Lower lobe of right lung (tissue), 2 donors: ENCODE measurements around the gene NRXN3. TPM values are rescaled to one million over a fixed set of nuclear protein-coding genes. Genes with fewer than 3 reads are reported as not detected.
A peak's percentile ranks its signal among the peaks of the same experiment; 100 is the strongest.

ENCODE experiments used
- ATAC-seq, 2 donors: fragments of 200-7000 bp; cut with Tn5 transposase; one replicate each; pipeline ENCODE4 v1.9.1; 2020 to 2022; ENCODE audit warnings: mild to moderate bottlenecking in 2 of 2, moderate library complexity in 2 of 2
- DNase-seq: peaks from one replicate; pipeline ENCODE4 v3.0.0-alpha.2; 2020
- H3K27ac ChIP-seq: fragments of 200-600 bp; one replicate; pipeline ENCODE4 v1.8.0; 2022
- H3K27me3 ChIP-seq: fragments of 200-600 bp; one replicate; pipeline ENCODE4 v1.8.0; 2022; ENCODE audit warnings: low read depth
- H3K36me3 ChIP-seq: fragments of 200-600 bp; one replicate; pipeline ENCODE4 v1.8.0; 2022; ENCODE audit warnings: mild to moderate bottlenecking
- H3K4me1 ChIP-seq: fragments of 200-600 bp; one replicate; pipeline ENCODE4 v1.8.0; 2022
- H3K4me3 ChIP-seq: fragments of 200-600 bp; one replicate; pipeline ENCODE4 v1.8.0; 2022; ENCODE audit warnings: mild to moderate bottlenecking
- H3K9me3 ChIP-seq: fragments of 200-600 bp; one replicate; pipeline ENCODE4 v1.8.0; 2022
- CTCF ChIP-seq: fragments of 200-600 bp; IDR thresholded peaks from one replicate; pipeline ENCODE4 v1.8.0; 2022; ENCODE audit warnings: antibody characterized with exemption, mild to moderate bottlenecking
- intact Hi-C: fragments of 100-400 bp; cut with DNase I; formaldehyde crosslinking; loops from one replicate; pipeline ENCODE4 v1.11.0; 2022
- total RNA-seq: library from RNA; stranded (reverse); fragmentation: NEBNext Ultra II Directional; extraction: Animal tissue kit (Norgen Biotek cat#: 25700); gene quantifications from one replicate; pipeline ENCODE4 v1.2.1, GENCODE V29; 2021
- donor health status: DM: no; HTN: yes; CAD: no; lungs with severe emphysema.

The NRXN3 gene
- total RNA-seq, 1 donor from 2014 or later, result 9.0 TPM

- no peak for DNase-seq
- H3K4me3 ChIP-seq, result no peak overlapping the region
- intact Hi-C loops, result no loop called here
- H3K27me3 ChIP-seq, result no peaks in the 10 kb centered on the region
- no peaks in the 10 kb centered on the region for H3K4me1 ChIP-seq
- no peak overlapping the region for H3K27ac ChIP-seq
- TF ChIP-seq CTCF, result no peak
- no peak for ATAC-seq
- no peaks in the 10 kb centered on the region for H3K9me3 ChIP-seq
- no peaks in the 10 kb centered on the region for H3K36me3 ChIP-seq
Observed at GRCh38 chr14:79580906-79581305, 1410.7 kb downstream of the NRXN3 start.

GRCh38 chr14:79581912-79582576 lies 1411.9 kb downstream of the NRXN3 start:
- intact Hi-C loops, result no loop called here
- H3K4me1 ChIP-seq, result peaks cover 6% of the 10 kb centered on the region
- no peak overlapping the region for H3K27ac ChIP-seq
- no peaks in the 10 kb centered on the region for H3K9me3 ChIP-seq
- DNase-seq (no peak), ATAC-seq (no peak)
- TF ChIP-seq CTCF, result no peak
- H3K4me3 ChIP-seq, result no peak overlapping the region
- no peaks in the 10 kb centered on the region for H3K27me3 ChIP-seq
- no peaks in the 10 kb centered on the region for H3K36me3 ChIP-seq

GRCh38 chr14:79583738-79584408 lies 1413.7 kb downstream of the NRXN3 start:
- Histone ChIP-seq H3K27me3 (no peaks in the 10 kb centered on the region), H3K4me3 (no peak overlapping the region), H3K9me3 (no peaks in the 10 kb centered on the region), H3K4me1 (peaks cover 11% of the 10 kb centered on the region), H3K36me3 (no peaks in the 10 kb centered on the region), H3K27ac (no peak overlapping the region)
- intact Hi-C loops, result no loop called here
- no peak for ATAC-seq
- no peak for DNase-seq
- TF ChIP-seq CTCF, result no peak

- no peak for DNase-seq
- intact Hi-C loops, result no loop called here
Observed at GRCh38 chr14:79584679-79585078, 1414.5 kb downstream of the NRXN3 start.

GRCh38 chr14:79585845-79586244 lies 1415.7 kb downstream of the NRXN3 start:
- intact Hi-C loops, result no loop called here
- H3K9me3 ChIP-seq, result no peaks in the 10 kb centered on the region
- peaks cover 11% of the 10 kb centered on the region for H3K4me1 ChIP-seq
- no peaks in the 10 kb centered on the region for H3K36me3 ChIP-seq
- peak in 1 of 2 donors; percentile 50 for ATAC-seq
- TF ChIP-seq CTCF, result no peak
- no peaks in the 10 kb centered on the region for H3K27me3 ChIP-seq
- DNase-seq, result no peak
- H3K4me3 ChIP-seq, result no peak overlapping the region
- no peak overlapping the region for H3K27ac ChIP-seq

More at GRCh38 chr14:79584679-79585078, 1414.5 kb downstream of the NRXN3 start:
- Histone ChIP-seq H3K27ac (no peak overlapping the region), H3K9me3 (no peaks in the 10 kb centered on the region), H3K27me3 (no peaks in the 10 kb centered on the region), H3K4me3 (no peak overlapping the region), H3K4me1 (peaks cover 11% of the 10 kb centered on the region), H3K36me3 (no peaks in the 10 kb centered on the region)
- ATAC-seq, result no peak
- no peak for TF ChIP-seq CTCF
